HG03439 (cell line): ENCODE data around the gene UBA1.
"Not testable (repeated sequence)": the region's sequence is repeated elsewhere in the genome, so short reads cannot be mapped to it uniquely, and the experiment has no call there.

Experiments
- ATAC-seq: cut with Tn5 transposase; IDR thresholded peaks from one replicate; pipeline ENCODE4 v1.9.1; 2021; ENCODE audit warnings: mild to moderate bottlenecking, moderate library complexity; ENCODE audit not compliant: unreplicated experiment

The UBA1 gene

DNA sequence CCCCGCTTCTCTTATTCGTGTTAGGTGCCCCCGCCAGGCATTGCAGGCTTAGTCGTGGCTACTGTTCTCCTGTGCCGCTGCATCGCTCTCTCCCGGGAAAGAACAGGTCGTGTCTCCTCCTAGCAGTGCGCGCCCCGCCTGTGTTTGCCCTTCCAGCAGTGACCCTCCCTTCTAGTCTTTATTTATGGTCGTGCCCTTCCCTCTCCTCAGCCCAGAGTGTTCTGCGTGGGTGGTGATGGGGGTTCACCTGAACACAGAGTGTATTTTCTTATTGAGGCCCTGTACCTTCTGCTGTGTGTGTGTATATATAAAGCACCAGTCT is 54.3 kb downstream of the UBA1 start:
- no peak for ATAC-seq

DNA sequence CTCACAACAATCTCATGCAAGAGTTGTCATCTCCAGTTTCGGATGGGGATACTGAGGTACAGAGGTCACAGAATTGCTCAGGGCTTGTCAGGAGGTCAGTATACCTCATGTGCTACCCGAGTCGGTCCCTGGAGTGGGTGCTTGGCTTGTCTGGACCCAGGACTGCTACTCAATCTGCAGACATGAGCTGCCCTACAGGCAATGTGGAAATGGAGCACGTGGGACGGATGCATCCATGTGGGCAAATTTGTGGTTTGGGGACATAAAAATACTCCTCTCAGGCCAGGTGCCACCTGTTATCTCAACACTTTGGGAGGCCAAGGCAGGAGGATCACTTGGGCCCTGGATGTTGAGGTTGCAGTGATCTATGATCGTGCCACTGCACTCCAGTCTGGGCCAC is 54.9 kb downstream of the UBA1 start:
- no peak for ATAC-seq

DNA sequence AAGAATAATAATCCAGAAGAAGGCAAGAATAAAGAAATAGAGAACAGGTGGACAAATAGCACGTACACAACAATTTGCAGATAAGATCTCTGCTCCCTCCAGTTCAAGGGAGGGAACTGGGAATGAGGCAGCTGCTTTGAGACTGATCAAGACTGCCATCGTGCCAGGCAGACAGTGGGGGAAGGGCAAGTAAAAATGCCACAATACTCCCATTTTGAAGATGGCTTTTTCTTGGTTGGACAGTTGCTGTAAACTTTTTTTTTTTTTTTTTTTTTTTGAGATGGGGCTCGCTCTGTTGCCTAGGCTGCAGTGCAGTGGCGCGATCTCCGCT is 56.4 kb downstream of the UBA1 start:
- no peak for ATAC-seq

DNA sequence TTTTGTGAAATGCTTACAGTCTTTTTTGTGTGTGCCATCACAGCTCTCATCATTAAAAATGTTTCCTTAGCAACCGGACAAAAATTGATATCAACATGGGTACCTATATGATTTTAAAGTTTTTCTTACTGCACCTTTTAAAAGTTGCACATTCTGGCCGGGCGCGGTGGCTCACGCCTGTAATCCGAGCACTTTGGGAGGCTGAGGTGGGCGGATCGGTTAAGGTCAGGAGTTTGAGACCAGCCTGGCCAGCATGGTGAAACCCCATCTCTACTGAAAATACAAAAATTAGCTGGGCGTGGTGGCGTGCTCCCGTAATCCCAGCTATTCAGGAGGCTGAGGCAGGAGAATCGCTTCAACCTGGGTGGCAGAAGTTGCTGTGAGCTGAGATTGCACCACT is 64.0 kb downstream of the UBA1 start:
- not testable (repeated sequence) for ATAC-seq
